ENCODE measurements around the gene PDE6G.

- TF ChIP-seq CTCF (IDR thresholded peaks at IDR 0.05) (no peak), TCF7L2 (IDR thresholded peaks at IDR 0.05; ENCODE audit: low read depth, low read length) (no peak)
Measured at GRCh38 chr17:81687770-81688541, 31.6 kb upstream of the PDE6G start.
